OCI-LY7 (cell line): ENCODE data around the gene MOK. TPM values are rescaled to one million over a fixed set of nuclear protein-coding genes. Genes with fewer than 3 reads are reported as not detected.

Source experiments
- BruUV-seq: library from RNA; stranded (reverse); fragments of 400-500 nt; replicated peaks from 2 replicates; lab custom pipeline; 2021; lab: Mats Ljungman, UMichigan
- CTCF ChIA-PET: fragments of 300-600 bp; sonication (Branson Sonifier 250); formaldehyde crosslinking; loops from one replicate; lab custom pipeline; 2022; ENCODE audit warnings: antibody characterized with exemption; ENCODE audit not compliant: unreplicated experiment; lab: Charles Lee
- POLR2A ChIA-PET: fragments of 300-600 bp; sonication (Branson Sonifier 250); formaldehyde crosslinking; loops from one replicate; lab custom pipeline; 2022; ENCODE audit warnings: antibody characterized with exemption; lab: Charles Lee
- DNase-seq: peaks from one replicate; pipeline ENCODE4 v3.0.0-alpha.2; 2015; ENCODE audit warnings: low spot score
- H2AFZ ChIP-seq: fragments of 200-600 bp; sonication (generic), shearing (Covaris generic); 2 replicates; pipeline ENCODE4 v1.6.1; 2014; ENCODE audit warnings: mild to moderate bottlenecking, antibody characterized with exemption, low read length, moderate library complexity
- H3K27ac ChIP-seq: fragments of 200-600 bp; sonication (generic); 2 replicates; pipeline ENCODE4 v1.5.1; 2014; ENCODE audit warnings: mixed run types, low read depth, mild to moderate bottlenecking, moderate library complexity, low read length, inconsistent platforms; ENCODE audit not compliant: poor library complexity, severe bottlenecking
- H3K36me3 ChIP-seq: fragments of 200-600 bp; sonication (generic); 2 replicates; pipeline ENCODE4 v1.6.1; 2014; ENCODE audit warnings: mild to moderate bottlenecking, antibody characterized with exemption, low read length, moderate library complexity, mixed read lengths; ENCODE audit not compliant: insufficient read depth
- H3K4me1 ChIP-seq: fragments of 200-600 bp; sonication (generic); 2 replicates; pipeline ENCODE4 v1.5.1; 2014; ENCODE audit warnings: mild to moderate bottlenecking, low read length; ENCODE audit not compliant: insufficient read depth, poor library complexity, severe bottlenecking
- H3K4me2 ChIP-seq: fragments of 200-600 bp; sonication (generic); 2 replicates; pipeline ENCODE4 v1.6.1; 2014; ENCODE audit warnings: mild to moderate bottlenecking, low read length
- H3K4me3 ChIP-seq: fragments of 200-600 bp; sonication (generic); 2 replicates; pipeline ENCODE4 v1.5.1; 2014; ENCODE audit warnings: mild to moderate bottlenecking, low read depth, low read length; ENCODE audit not compliant: poor library complexity, severe bottlenecking
- H3K79me2 ChIP-seq: fragments of 200-600 bp; sonication (generic); 2 replicates; pipeline ENCODE4 v1.6.1; 2016; ENCODE audit warnings: low read depth, mild to moderate bottlenecking, low read length, moderate library complexity, mixed read lengths; ENCODE audit not compliant: insufficient read depth
- H3K9me2 ChIP-seq: fragments of 200-600 bp; sonication (generic); 2 replicates; pipeline ENCODE4 v1.6.1; 2016; ENCODE audit warnings: mild to moderate bottlenecking, low read length, mixed read lengths; ENCODE audit not compliant: insufficient read depth
- H3K9me3 ChIP-seq: fragments of 200-600 bp; sonication (generic); 2 replicates; pipeline ENCODE4 v1.6.1; 2014; ENCODE audit warnings: mild to moderate bottlenecking, mixed run types, low read length, mixed read lengths
- H4K20me1 ChIP-seq: fragments of 200-600 bp; sonication (generic); 2 replicates; pipeline ENCODE4 v1.6.1; 2014; ENCODE audit warnings: mild to moderate bottlenecking, antibody characterized with exemption, low read length, moderate library complexity, mixed read lengths; ENCODE audit not compliant: insufficient read depth
- EZH2phosphoT487 ChIP-seq: fragments of 200-600 bp; sonication (generic); IDR thresholded peaks from 2 replicates; pipeline ENCODE4 v1.6.1; 2018; ENCODE audit warnings: low read depth, borderline replicate concordance, mild to moderate bottlenecking, mixed run types, antibody characterized with exemption, low read length, moderate library complexity, mixed read lengths
- intact Hi-C: fragments of 100-400 bp; cut with micrococcal nuclease; formaldehyde crosslinking; loops from one replicate; pipeline ENCODE4 v1.10.0; 2022; ENCODE audit not compliant: unreplicated experiment
- total RNA-seq, 2 experiments: library from RNA; depleted of rRNA in 1 of 2; stranded (reverse); fragments of >200 nt in 1 of 2; shearing (Covaris generic) in 1 of 2; gene quantifications; 2 replicates each; pipeline ENCODE4 v1.2.3, GENCODE V29; 2014 to 2022
- TF ChIP-seq, protein P1 (sequence below): fragments of 200-600 bp; sonication (generic); conservative IDR thresholded peaks from 2 replicates; pipeline ENCODE4 v1.5.1; 2014; ENCODE audit warnings: mild to moderate bottlenecking, antibody characterized with exemption, low read length, moderate library complexity, mixed read lengths

Gene MOK
- total RNA-seq, 2 experiments from 2014 or later = 2.2 to 4.0 TPM

DNA sequence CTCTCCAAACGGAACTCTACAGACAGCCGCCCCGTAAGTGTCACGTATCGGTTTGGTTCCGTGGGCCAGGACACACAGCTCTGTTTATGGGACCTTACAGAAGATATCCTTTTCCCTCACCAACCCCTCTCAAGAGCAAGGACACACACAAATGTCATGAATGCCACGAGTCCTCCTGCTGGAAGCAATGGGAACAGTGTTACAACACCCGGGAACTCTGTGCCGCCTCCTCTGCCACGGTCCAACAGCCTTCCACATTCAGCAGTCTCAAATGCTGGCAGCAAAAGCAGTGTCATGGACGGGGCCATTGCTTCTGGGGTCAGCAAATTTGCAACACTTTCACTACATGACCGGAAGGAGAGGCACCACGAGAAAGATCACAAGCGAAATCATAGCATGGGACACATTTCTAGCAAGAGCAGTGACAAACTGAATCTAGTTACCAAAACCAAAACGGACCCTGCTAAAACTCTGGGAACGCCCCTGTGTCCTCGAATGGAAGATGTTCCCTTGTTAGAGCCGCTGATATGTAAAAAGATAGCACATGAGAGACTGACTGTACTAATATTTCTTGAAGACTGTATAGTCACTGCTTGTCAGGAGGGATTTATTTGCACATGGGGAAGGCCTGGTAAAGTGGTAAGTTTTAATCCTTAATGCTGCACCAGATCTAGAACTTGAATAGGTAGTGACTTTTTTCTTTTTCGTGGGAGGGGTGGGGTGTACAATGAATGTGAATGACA is 95.6 kb downstream of the MOK start:
- Histone ChIP-seq H3K27ac (no peak overlapping the region), H3K4me3 (no peak overlapping the region), H4K20me1 (no peaks in the 10 kb centered on the region), H3K9me2 (no peaks in the 10 kb centered on the region), H3K36me3 (peaks cover 36% of the 10 kb centered on the region; the same call in 1 of the 2 replicates), H3K79me2 (no peaks in the 10 kb centered on the region), H3K4me1 (peaks cover 23% of the 10 kb centered on the region), H3K9me3 (no peaks in the 10 kb centered on the region), H2AFZ (no peak overlapping the region), H3K4me2 (no peak overlapping the region)
- DNase-seq = no peak
- intact Hi-C loops = no loop called here
- TF ChIP-seq, protein P1, sequence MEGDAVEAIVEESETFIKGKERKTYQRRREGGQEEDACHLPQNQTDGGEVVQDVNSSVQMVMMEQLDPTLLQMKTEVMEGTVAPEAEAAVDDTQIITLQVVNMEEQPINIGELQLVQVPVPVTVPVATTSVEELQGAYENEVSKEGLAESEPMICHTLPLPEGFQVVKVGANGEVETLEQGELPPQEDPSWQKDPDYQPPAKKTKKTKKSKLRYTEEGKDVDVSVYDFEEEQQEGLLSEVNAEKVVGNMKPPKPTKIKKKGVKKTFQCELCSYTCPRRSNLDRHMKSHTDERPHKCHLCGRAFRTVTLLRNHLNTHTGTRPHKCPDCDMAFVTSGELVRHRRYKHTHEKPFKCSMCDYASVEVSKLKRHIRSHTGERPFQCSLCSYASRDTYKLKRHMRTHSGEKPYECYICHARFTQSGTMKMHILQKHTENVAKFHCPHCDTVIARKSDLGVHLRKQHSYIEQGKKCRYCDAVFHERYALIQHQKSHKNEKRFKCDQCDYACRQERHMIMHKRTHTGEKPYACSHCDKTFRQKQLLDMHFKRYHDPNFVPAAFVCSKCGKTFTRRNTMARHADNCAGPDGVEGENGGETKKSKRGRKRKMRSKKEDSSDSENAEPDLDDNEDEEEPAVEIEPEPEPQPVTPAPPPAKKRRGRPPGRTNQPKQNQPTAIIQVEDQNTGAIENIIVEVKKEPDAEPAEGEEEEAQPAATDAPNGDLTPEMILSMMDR = no peak
- no peak for TF ChIP-seq EZH2phosphoT487
- CTCF ChIA-PET = no interaction called here
- BruUV-seq = no TSS peak
- POLR2A ChIA-PET = no interaction called here

DNA sequence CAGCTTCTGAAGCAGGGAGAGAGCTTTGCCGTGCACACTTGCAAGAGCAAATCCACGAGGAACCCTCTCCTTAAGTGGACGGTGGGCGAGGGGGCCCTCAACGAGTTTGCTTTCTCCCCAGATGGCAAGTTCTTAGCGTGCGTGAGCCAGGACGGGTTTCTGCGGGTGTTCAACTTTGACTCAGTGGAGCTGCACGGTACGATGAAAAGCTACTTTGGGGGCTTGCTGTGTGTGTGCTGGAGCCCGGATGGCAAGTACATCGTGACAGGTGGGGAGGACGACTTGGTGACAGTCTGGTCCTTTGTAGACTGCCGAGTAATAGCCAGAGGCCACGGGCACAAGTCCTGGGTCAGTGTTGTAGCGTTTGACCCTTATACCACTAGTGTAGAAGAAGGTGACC is 96.2 kb downstream of the MOK start:
- TF ChIP-seq, protein P1 = no peak
- TF ChIP-seq EZH2phosphoT487 = no peak
- Histone ChIP-seq H3K4me2 (no peak overlapping the region), H3K9me2 (no peaks in the 10 kb centered on the region), H3K27ac (no peak overlapping the region), H3K36me3 (peaks cover 36% of the 10 kb centered on the region; the same call in 1 of the 2 replicates), H3K4me1 (peaks cover 23% of the 10 kb centered on the region), H2AFZ (no peak overlapping the region), H3K79me2 (no peaks in the 10 kb centered on the region), H3K9me3 (no peaks in the 10 kb centered on the region), H4K20me1 (no peaks in the 10 kb centered on the region), H3K4me3 (no peak overlapping the region)
- BruUV-seq = no TSS peak
- POLR2A ChIA-PET = no interaction called here
- intact Hi-C loops = no loop called here
- no peak for DNase-seq
- CTCF ChIA-PET = no interaction called here

DNA sequence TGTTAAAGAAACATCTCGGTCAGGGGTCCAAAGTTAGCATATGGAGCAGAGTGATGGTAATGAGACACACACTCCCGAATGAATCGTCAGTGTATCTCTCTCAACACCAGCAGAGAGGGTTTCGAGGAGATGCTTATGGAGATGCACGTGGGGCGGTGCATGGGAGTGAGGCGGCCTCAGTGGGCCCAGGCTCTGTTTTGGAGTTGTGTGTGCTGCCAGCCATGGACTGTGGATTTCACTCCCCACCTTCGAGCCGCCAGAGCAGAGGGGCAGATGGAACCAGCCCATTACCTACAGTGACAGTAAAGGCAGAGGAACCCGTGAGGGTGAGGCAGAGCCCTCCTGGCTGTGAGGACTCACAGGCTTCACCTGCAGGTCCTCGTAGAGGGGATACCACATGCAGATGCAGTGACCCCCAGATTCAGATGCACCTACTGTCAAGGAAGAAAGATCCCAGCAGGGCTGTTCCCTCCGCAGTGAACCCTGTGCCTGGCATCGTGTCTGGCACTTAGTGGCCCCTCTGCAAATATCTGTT is 97.1 kb downstream of the MOK start:
- ChIA-PET CTCF (no interaction called here), POLR2A (no interaction called here)
- intact Hi-C loops = no loop called here
- no peak overlapping the region for H2AFZ ChIP-seq
- no TSS peak for BruUV-seq
- TF ChIP-seq, protein P1 = no peak
- no peak for TF ChIP-seq EZH2phosphoT487
- no peak overlapping the region for H3K4me3 ChIP-seq
- H4K20me1 ChIP-seq = no peaks in the 10 kb centered on the region
- H3K9me3 ChIP-seq = no peaks in the 10 kb centered on the region
- H3K4me2 ChIP-seq = no peak overlapping the region
- no peak overlapping the region for H3K27ac ChIP-seq
- no peak for DNase-seq
- H3K4me1 ChIP-seq = peaks cover 31% of the 10 kb centered on the region
- H3K79me2 ChIP-seq = no peaks in the 10 kb centered on the region
- H3K36me3 ChIP-seq = peaks cover 36% of the 10 kb centered on the region; the same call in 1 of the 2 replicates
- H3K9me2 ChIP-seq = no peaks in the 10 kb centered on the region
